GM06990 (cell line): ENCODE data around the gene RHCG.

Source experiments
- DNase-seq: peaks from one replicate; pipeline ENCODE4 v3.0.0-alpha.2; 2011; ENCODE audit not compliant: insufficient read length; ENCODE audit errors: extremely low read depth
- H3K27me3 ChIP-seq: replicated peaks from 2 replicates; pipeline ENCODE4 v1.6.0; 2011; ENCODE audit warnings: low read length; ENCODE audit not compliant: control insufficient read depth, insufficient read depth
- H3K36me3 ChIP-seq: 2 replicates; pipeline ENCODE4 v1.5.1; 2011; ENCODE audit warnings: low read length; ENCODE audit not compliant: control insufficient read depth, insufficient read depth
- H3K4me3 ChIP-seq: replicated peaks from 2 replicates; pipeline ENCODE4 v1.5.1; 2011; ENCODE audit warnings: low read depth, mild to moderate bottlenecking, control low read depth, low read length
- TF ChIP-seq, protein P1 (sequence below): IDR thresholded peaks from 2 replicates; pipeline ENCODE4 v1.5.1; 2011; ENCODE audit warnings: low read length, control low read depth, mild to moderate bottlenecking, inconsistent platforms; ENCODE audit not compliant: insufficient read depth, poor library complexity, severe bottlenecking

Gene RHCG

DNA sequence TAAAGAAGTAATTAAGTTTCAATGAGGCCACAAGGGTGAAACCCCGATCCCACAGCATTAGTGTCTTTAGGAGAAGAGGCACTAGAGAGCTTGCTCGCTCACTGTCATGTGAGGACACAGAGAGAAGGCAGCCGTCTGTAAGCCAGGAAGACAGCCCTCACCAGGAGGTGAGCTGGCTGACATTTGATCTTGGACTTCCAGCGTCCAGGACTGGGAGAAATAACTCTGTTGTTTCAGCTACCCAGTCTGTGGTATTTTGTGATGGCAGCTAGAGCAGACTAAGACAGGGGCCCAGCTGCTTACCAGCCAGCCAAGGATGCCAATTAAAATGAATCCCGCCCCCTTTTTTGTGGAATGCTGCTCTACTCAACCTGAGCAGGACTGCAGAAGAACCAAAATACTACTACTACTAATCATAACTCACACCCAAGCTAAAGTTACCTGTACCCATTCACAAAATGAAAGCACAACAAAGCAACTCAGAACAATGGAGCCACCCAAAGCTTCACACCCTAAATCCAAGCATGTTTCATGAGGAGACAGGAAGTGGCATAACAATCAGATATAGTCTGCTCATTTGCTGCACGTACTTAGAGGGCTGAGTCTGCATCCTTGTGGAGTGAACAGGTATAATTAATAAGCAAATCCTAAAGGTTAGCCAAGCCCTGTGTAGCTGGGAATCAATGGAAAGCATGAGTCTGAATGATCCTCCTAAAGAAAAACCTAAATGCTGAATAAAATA is 35.6 kb upstream of the RHCG start:
- Histone ChIP-seq H3K27me3 (no peaks in the 10 kb centered on the region), H3K36me3 (no peaks in the 10 kb centered on the region), H3K4me3 (no peak overlapping the region)
- DNase-seq, result no peak
- TF ChIP-seq, protein P1, sequence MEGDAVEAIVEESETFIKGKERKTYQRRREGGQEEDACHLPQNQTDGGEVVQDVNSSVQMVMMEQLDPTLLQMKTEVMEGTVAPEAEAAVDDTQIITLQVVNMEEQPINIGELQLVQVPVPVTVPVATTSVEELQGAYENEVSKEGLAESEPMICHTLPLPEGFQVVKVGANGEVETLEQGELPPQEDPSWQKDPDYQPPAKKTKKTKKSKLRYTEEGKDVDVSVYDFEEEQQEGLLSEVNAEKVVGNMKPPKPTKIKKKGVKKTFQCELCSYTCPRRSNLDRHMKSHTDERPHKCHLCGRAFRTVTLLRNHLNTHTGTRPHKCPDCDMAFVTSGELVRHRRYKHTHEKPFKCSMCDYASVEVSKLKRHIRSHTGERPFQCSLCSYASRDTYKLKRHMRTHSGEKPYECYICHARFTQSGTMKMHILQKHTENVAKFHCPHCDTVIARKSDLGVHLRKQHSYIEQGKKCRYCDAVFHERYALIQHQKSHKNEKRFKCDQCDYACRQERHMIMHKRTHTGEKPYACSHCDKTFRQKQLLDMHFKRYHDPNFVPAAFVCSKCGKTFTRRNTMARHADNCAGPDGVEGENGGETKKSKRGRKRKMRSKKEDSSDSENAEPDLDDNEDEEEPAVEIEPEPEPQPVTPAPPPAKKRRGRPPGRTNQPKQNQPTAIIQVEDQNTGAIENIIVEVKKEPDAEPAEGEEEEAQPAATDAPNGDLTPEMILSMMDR, result no peak

DNA sequence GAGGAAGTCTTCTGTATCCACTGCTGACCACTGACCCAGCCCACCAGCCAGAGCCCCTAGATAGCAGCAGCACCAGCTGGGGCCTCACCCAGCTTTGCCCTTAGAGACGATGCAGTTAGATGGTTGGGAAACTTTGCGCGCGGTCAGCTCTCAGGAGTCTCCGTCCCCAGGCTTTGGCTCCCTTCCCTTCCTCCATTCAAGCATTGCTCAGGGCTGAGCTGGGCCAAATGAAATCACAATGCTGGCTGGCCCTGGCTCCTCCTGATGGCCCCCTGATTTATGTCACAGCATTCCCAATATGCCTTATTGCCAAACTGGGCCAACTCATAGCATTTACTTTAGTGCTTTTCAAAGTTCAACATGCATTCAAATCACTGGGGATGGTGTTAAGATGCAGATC is 34.6 kb upstream of the RHCG start:
- TF ChIP-seq, protein P1, result no peak
- H3K27me3 ChIP-seq, result no peaks in the 10 kb centered on the region
- H3K4me3 ChIP-seq, result no peak overlapping the region
- DNase-seq, result no peak
- H3K36me3 ChIP-seq, result no peaks in the 10 kb centered on the region

DNA sequence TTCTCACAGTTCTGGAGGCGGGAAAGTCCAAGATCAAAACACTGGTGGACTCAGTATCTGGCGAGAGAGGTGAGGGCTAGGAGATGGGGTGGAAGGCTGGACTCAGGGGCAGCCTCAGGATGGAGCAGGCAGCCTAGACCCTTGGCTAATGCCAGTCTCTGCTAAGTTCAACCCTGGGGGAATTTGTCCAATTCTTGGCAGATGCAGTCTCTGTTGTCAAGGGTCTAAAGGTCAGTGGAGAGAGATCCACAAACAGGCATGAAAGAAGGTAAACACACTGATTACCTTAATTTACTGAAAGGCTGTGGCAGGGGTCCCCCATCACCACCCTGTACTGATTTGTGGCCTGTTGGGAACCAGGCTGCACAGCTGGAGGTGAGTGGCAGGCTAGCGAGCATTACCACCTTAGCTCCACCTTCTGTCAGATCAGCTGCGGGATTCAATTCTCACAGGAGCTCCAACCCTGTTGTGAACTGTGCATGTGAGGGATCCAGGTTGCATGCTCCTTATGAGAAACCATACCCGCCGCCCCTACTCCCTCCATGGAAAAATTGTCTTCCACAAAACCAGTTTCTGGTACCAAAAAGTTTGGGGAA is 32.5 kb upstream of the RHCG start:
- Histone ChIP-seq H3K4me3 (no peak overlapping the region), H3K36me3 (no peaks in the 10 kb centered on the region), H3K27me3 (no peaks in the 10 kb centered on the region)
- DNase-seq, result no peak
- TF ChIP-seq, protein P1, result no peak

DNA sequence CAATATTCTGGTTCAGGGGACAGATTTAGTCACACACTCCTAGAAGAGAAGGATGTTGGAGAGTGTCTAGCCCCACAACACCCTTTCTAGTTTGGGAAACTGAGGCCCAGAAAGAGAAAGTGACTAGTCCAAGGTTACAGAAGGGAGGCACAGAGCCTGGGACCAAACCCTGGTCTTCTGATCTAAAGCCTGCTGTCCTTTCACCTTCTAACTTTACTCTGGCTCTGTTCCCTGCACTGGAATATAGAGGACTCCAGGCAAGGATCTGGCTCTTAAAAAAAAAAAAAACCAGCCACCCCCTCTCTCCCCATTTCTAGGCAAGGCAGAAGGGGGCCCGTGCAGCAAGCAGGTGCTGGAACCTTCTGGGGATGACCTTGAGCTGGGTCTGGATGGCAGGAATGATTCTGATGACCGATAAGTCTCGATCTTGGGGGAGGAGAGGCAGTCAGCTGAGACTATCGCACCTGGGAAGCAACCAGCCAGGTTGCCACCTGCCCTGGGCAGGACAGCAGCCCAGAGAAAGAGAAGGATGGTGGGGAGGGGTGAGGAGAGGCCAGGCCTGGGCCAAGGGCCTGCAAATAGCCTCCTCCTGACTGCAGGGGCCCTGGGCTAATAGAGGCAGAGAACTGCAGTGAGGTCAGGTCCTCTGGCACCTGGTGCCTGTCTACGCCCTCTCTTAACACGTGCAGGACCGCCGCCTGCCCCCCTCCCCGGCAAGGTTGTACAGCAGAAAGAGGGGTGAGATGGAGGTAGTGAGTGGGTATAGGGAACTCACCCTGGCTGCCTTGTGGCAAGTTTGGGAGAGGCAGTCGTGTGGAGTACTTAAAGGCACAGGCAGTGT is 30.4 kb upstream of the RHCG start:
- TF ChIP-seq, protein P1, result no peak
- no peaks in the 10 kb centered on the region for H3K27me3 ChIP-seq
- H3K36me3 ChIP-seq, result no peaks in the 10 kb centered on the region
- DNase-seq, result no peak
- no peak overlapping the region for H3K4me3 ChIP-seq

DNA sequence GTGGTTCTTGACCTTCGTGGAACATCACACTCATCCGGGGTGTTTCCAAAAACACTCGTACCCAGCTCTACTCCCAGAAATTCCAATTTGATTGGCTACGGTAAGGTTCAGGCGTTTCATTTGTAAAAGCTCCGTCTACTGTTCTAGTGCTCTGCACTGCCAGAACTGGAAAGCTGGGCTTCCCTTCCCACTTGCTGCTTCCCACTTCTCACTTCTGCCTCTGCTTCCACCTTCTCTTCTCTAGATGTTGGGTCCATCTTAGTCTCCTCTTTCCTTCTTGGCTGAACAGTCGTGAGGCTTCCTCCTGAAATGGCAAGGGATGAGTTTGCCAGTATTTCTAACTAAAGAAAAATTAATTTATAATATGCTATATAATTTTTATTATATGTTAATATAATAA is 29.8 kb upstream of the RHCG start:
- DNase-seq, result no peak
- TF ChIP-seq, protein P1, result no peak
- Histone ChIP-seq H3K27me3 (no peaks in the 10 kb centered on the region), H3K36me3 (no peaks in the 10 kb centered on the region), H3K4me3 (no peak overlapping the region)
